ENCODE results near the gene ATP13A3. TPM values are rescaled to one million over a fixed set of nuclear protein-coding genes. Genes with fewer than 3 reads are reported as not detected.
"Not testable (repeated sequence)": the region's sequence is repeated elsewhere in the genome, so short reads cannot be mapped to it uniquely, and the experiment has no call there.

ATP13A3 gene
- total and polyA plus RNA-seq, 4 donors: 38.2 to 149 (median 97.2) TPM

- H3K4me1 ChIP-seq (ENCODE audit: control insufficient read depth, insufficient read depth, low read length); H3K4me3 ChIP-seq (ENCODE audit: low read depth, low read length); H3K36me3 ChIP-seq (ENCODE audit: control insufficient read depth, insufficient read depth, low read length); H3K27me3 ChIP-seq (ENCODE audit: control insufficient read depth, insufficient read depth, low read length); H3K9me3 ChIP-seq (ENCODE audit: control insufficient read depth, insufficient read depth, low read length); H3K27ac ChIP-seq (ENCODE audit: low read depth, low read length); DNase-seq (ENCODE audit: low read depth in 4 of 6, low spot score in 6 of 6): not testable (repeated sequence)
- 66% methylated on average over 5 of the region's 5 CpGs for WGBS (ENCODE audit: insufficient coverage)
These were observed 33.4 kb upstream of the ATP13A3 start for GRCh38 chr3:194520201-194520600.

GRCh38 chr3:194518652-194519051 lies 31.9 kb upstream of the ATP13A3 start:
- Histone ChIP-seq H3K4me3 (ENCODE audit: low read depth, low read length) (no peak overlapping the region), H3K36me3 (ENCODE audit: control insufficient read depth, insufficient read depth, low read length) (no peaks in the 10 kb centered on the region), H3K27ac (ENCODE audit: low read depth, low read length) (no peak overlapping the region), H3K4me1 (ENCODE audit: control insufficient read depth, insufficient read depth, low read length) (no peaks in the 10 kb centered on the region), H3K9me3 (ENCODE audit: control insufficient read depth, insufficient read depth, low read length) (no peaks in the 10 kb centered on the region), H3K27me3 (ENCODE audit: control insufficient read depth, insufficient read depth, low read length) (no peaks in the 10 kb centered on the region)
- WGBS (ENCODE audit: insufficient coverage): no CpG with 5 or more reads among the region's 2 CpGs
- DNase-seq (ENCODE audit: low read depth in 4 of 6, low spot score in 6 of 6): no peak

GRCh38 chr3:194517333-194517732 lies 30.5 kb upstream of the ATP13A3 start:
- H3K36me3 ChIP-seq (ENCODE audit: control insufficient read depth, insufficient read depth, low read length): no peaks in the 10 kb centered on the region
- no peaks in the 10 kb centered on the region for H3K9me3 ChIP-seq (ENCODE audit: control insufficient read depth, insufficient read depth, low read length)
- H3K27ac ChIP-seq (ENCODE audit: low read depth, low read length): no peak overlapping the region
- no peak overlapping the region for H3K4me3 ChIP-seq (ENCODE audit: low read depth, low read length)
- H3K27me3 ChIP-seq (ENCODE audit: control insufficient read depth, insufficient read depth, low read length): no peaks in the 10 kb centered on the region
- WGBS (ENCODE audit: insufficient coverage): 59% methylated on average over 4 of the region's 6 CpGs
- peaks cover 9% of the 10 kb centered on the region for H3K4me1 ChIP-seq (ENCODE audit: control insufficient read depth, insufficient read depth, low read length)
- DNase-seq (ENCODE audit: low read depth in 4 of 6, low spot score in 6 of 6): no peak

GRCh38 chr3:194514626-194515025 lies 27.8 kb upstream of the ATP13A3 start:
- peaks cover 9% of the 10 kb centered on the region for H3K4me1 ChIP-seq (ENCODE audit: control insufficient read depth, insufficient read depth, low read length)
- no peak for DNase-seq (ENCODE audit: low read depth in 4 of 6, low spot score in 6 of 6)
- H3K36me3 ChIP-seq (ENCODE audit: control insufficient read depth, insufficient read depth, low read length): peaks cover 3% of the 10 kb centered on the region
- no peak overlapping the region for H3K27ac ChIP-seq (ENCODE audit: low read depth, low read length)
- no peaks in the 10 kb centered on the region for H3K9me3 ChIP-seq (ENCODE audit: control insufficient read depth, insufficient read depth, low read length)
- H3K4me3 ChIP-seq (ENCODE audit: low read depth, low read length): no peak overlapping the region
- no CpG with 5 or more reads among the region's 4 CpGs for WGBS (ENCODE audit: insufficient coverage)
- H3K27me3 ChIP-seq (ENCODE audit: control insufficient read depth, insufficient read depth, low read length): no peaks in the 10 kb centered on the region

- WGBS (ENCODE audit: insufficient coverage): 33% methylated on average over 1 of the region's 5 CpGs
- peak in 2 of 6 donors; percentile 24 to 78 for DNase-seq (ENCODE audit: low read depth in 4 of 6, low spot score in 6 of 6)
- no peaks in the 10 kb centered on the region for H3K9me3 ChIP-seq (ENCODE audit: control insufficient read depth, insufficient read depth, low read length)
- H3K36me3 ChIP-seq (ENCODE audit: control insufficient read depth, insufficient read depth, low read length): peaks cover 3% of the 10 kb centered on the region
- H3K27me3 ChIP-seq (ENCODE audit: control insufficient read depth, insufficient read depth, low read length): no peaks in the 10 kb centered on the region
- H3K27ac ChIP-seq (ENCODE audit: low read depth, low read length): peak overlapping the region; percentile 50
- H3K4me3 ChIP-seq (ENCODE audit: low read depth, low read length): no peak overlapping the region
- peaks cover 9% of the 10 kb centered on the region for H3K4me1 ChIP-seq (ENCODE audit: control insufficient read depth, insufficient read depth, low read length)
These were observed 26.2 kb upstream of the ATP13A3 start for GRCh38 chr3:194512895-194513601.

- H3K36me3 ChIP-seq (ENCODE audit: control insufficient read depth, insufficient read depth, low read length): peaks cover 3% of the 10 kb centered on the region
- peak overlapping the region; percentile 25 for H3K27ac ChIP-seq (ENCODE audit: low read depth, low read length)
- H3K27me3 ChIP-seq (ENCODE audit: control insufficient read depth, insufficient read depth, low read length): no peaks in the 10 kb centered on the region
- H3K4me1 ChIP-seq (ENCODE audit: control insufficient read depth, insufficient read depth, low read length): peaks cover 9% of the 10 kb centered on the region
- no peak for DNase-seq (ENCODE audit: low read depth in 4 of 6, low spot score in 6 of 6)
- no peak overlapping the region for H3K4me3 ChIP-seq (ENCODE audit: low read depth, low read length)
- no peaks in the 10 kb centered on the region for H3K9me3 ChIP-seq (ENCODE audit: control insufficient read depth, insufficient read depth, low read length)
- 77% methylated on average over 7 of the region's 14 CpGs for whole genome bisulfite sequencing (ENCODE audit: insufficient coverage)
These were observed 22.0 kb upstream of the ATP13A3 start for GRCh38 chr3:194508491-194509453.

GRCh38 chr3:194507571-194507970 lies 20.8 kb upstream of the ATP13A3 start:
- no peaks in the 10 kb centered on the region for H3K27me3 ChIP-seq (ENCODE audit: control insufficient read depth, insufficient read depth, low read length)
- WGBS (ENCODE audit: insufficient coverage): 90% methylated on average over 11 of the region's 12 CpGs
- DNase-seq (ENCODE audit: low read depth in 4 of 6, low spot score in 6 of 6): no peak
- H3K4me3 ChIP-seq (ENCODE audit: low read depth, low read length): no peak overlapping the region
- peaks cover under 1% of the 10 kb centered on the region for H3K4me1 ChIP-seq (ENCODE audit: control insufficient read depth, insufficient read depth, low read length)
- no peaks in the 10 kb centered on the region for H3K9me3 ChIP-seq (ENCODE audit: control insufficient read depth, insufficient read depth, low read length)
- peaks cover 3% of the 10 kb centered on the region for H3K36me3 ChIP-seq (ENCODE audit: control insufficient read depth, insufficient read depth, low read length)
- no peak overlapping the region for H3K27ac ChIP-seq (ENCODE audit: low read depth, low read length)

GRCh38 chr3:194505791-194506415 lies 19.1 kb upstream of the ATP13A3 start:
- Histone ChIP-seq H3K36me3 (ENCODE audit: control insufficient read depth, insufficient read depth, low read length) (peaks cover 3% of the 10 kb centered on the region), H3K27ac (ENCODE audit: low read depth, low read length) (no peak overlapping the region), H3K4me1 (ENCODE audit: control insufficient read depth, insufficient read depth, low read length) (no peaks in the 10 kb centered on the region), H3K9me3 (ENCODE audit: control insufficient read depth, insufficient read depth, low read length) (no peaks in the 10 kb centered on the region), H3K27me3 (ENCODE audit: control insufficient read depth, insufficient read depth, low read length) (no peaks in the 10 kb centered on the region), H3K4me3 (ENCODE audit: low read depth, low read length) (no peak overlapping the region)
- no peak for DNase-seq (ENCODE audit: low read depth in 4 of 6, low spot score in 6 of 6)
- 95% methylated on average over 3 of the region's 5 CpGs for WGBS (ENCODE audit: insufficient coverage)

GRCh38 chr3:194504861-194505260 lies 18.1 kb upstream of the ATP13A3 start:
- Histone ChIP-seq H3K4me3 (ENCODE audit: low read depth, low read length) (no peak overlapping the region), H3K27ac (ENCODE audit: low read depth, low read length) (no peak overlapping the region), H3K4me1 (ENCODE audit: control insufficient read depth, insufficient read depth, low read length) (no peaks in the 10 kb centered on the region), H3K9me3 (ENCODE audit: control insufficient read depth, insufficient read depth, low read length) (no peaks in the 10 kb centered on the region), H3K27me3 (ENCODE audit: control insufficient read depth, insufficient read depth, low read length) (no peaks in the 10 kb centered on the region), H3K36me3 (ENCODE audit: control insufficient read depth, insufficient read depth, low read length) (no peaks in the 10 kb centered on the region)
- 100% methylated on average over 3 of the region's 7 CpGs for WGBS (ENCODE audit: insufficient coverage)
- no peak for DNase-seq (ENCODE audit: low read depth in 4 of 6, low spot score in 6 of 6)
